Ovary (tissue), 3 donors: ENCODE data around the gene NR2F6.

Experiments used
- POLR2A ChIP-seq: fragments of 450-650 bp; IDR thresholded peaks from one replicate; pipeline ENCODE4 v1.6.1; 2017; ENCODE audit warnings: antibody characterized with exemption, mild to moderate bottlenecking, moderate library complexity
- TF ChIP-seq, protein P1 (sequence below), 3 donors: fragments of 450-650 bp in 2 of 3; fragments of 200-600 bp in 1 of 3; IDR thresholded peaks; one replicate each; pipeline versions ENCODE4 v1.5.1 to v1.8.0; 2016 to 2022; ENCODE audit warnings: antibody characterized with exemption in 3 of 3, mild to moderate bottlenecking in 1 of 3
- donor health status: DM: no; HTN: no; CAD: no.

DNA sequence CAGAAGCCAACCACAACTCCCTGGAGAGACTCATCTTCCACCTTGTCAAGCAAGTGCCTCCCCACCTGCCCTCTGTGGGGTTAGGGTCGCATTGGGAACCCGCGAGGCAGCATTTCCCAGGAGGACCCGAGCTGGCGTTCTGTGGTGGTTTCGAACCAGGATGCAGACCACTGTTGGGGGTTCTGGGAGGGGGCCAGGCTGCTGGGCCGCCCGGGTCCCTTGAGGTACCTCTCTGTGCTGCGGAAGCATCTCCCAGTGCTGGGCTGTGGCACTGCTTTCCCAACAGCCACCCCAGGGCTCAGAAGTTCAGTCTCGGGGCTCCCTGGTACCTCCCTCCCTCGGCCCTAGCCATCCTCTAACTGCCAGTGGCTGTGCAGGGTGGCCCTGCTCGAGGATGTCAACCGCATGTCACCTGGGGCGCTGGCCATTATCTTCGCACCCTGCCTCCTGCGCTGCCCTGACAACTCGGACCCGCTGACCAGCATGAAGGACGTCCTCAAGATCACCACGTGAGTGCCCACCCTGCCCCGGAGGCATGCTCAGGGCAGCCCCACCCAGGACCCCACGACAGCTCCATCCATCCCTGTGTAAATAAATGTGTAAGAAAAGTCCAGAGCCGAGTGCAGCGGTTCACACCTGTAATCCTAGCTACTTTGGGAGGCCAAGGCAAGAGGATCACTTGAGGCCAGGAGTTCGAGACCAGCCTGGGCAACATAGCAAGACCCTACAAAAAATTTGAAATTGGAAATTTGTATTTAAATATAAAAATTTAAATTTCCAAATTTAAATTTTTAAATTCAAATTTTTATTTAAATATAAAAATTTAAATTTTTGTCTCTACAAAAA lies 38.8 kb downstream of the NR2F6 start:
- TF ChIP-seq, protein P1, sequence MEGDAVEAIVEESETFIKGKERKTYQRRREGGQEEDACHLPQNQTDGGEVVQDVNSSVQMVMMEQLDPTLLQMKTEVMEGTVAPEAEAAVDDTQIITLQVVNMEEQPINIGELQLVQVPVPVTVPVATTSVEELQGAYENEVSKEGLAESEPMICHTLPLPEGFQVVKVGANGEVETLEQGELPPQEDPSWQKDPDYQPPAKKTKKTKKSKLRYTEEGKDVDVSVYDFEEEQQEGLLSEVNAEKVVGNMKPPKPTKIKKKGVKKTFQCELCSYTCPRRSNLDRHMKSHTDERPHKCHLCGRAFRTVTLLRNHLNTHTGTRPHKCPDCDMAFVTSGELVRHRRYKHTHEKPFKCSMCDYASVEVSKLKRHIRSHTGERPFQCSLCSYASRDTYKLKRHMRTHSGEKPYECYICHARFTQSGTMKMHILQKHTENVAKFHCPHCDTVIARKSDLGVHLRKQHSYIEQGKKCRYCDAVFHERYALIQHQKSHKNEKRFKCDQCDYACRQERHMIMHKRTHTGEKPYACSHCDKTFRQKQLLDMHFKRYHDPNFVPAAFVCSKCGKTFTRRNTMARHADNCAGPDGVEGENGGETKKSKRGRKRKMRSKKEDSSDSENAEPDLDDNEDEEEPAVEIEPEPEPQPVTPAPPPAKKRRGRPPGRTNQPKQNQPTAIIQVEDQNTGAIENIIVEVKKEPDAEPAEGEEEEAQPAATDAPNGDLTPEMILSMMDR (IDR thresholded peaks at IDR 0.05) = no peak
- no peak for TF ChIP-seq POLR2A
